ENCODE results near the gene C14orf119. TPM values are rescaled to one million over a fixed set of nuclear protein-coding genes. Genes with fewer than 3 reads are reported as not detected.
"Not testable (repeated sequence)": the region's sequence is repeated elsewhere in the genome, so short reads cannot be mapped to it uniquely, and the experiment has no call there.

The C14orf119 gene
- total and polyA plus RNA-seq, 5 experiments from 2014 or later = 39.4 to 122 (median 62.7) TPM

DNA sequence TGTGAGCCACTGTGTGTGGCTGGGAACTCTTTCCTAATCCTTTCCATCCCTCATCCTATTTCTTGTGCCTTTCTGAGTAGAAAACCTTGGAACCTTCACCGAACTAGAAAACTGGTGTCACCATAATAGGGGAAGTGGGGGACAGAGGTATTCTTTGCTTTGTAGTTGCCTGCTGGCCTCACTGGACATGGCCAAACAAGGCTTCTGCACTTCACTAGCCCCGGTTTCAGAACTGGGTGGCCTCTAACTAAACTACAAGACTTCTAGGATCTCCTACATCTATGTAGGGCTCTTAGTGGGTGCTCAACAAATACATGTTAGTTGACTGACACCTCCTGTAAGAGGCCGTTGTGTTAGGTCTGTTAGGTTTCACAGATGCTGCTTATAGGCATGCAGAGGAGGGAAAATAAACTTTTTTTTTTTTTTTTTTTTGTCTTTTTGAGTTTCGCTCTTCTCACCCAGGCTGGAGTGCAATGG is 10.1 kb downstream of the C14orf119 start:
- H3K36me3 Mint-ChIP-seq = no peaks in the 10 kb centered on the region
- POLR2A ChIA-PET = interaction anchor here (0.7 kb wide), 2 partner anchors 10 to 28 kb away, joined by 3 read pairs; partner anchors contain the start of genes ACIN1 and C14orf119

DNA sequence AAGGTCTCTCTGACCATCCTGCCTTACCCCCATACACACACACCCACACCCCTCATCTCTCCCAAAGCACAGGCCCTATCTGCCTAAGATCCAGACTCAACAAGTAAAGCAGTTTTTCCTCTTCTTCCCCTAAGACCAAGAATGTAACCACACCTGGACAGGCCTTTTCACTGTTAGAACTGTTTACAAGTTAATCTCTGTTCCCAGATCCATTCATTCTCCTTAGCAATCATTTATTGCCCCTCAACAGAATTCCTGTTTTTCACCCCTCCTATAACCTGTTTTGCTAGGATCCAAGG is 11.4 kb downstream of the C14orf119 start:
- H3K36me3 Mint-ChIP-seq = no peaks in the 10 kb centered on the region
- H3K4me3 Mint-ChIP-seq = no peak overlapping the region
- no peaks in the 10 kb centered on the region for H3K9me3 Mint-ChIP-seq
- no peaks in the 10 kb centered on the region for H3K27me3 Mint-ChIP-seq
- ATAC-seq = no peak
- no peak for DNase-seq
- POLR2A ChIA-PET = no interaction called here
- H3K27ac Mint-ChIP-seq = peak overlapping the region in 1 of 10 donors; percentile 20
- peaks cover 0 to 2% (median 0%) of the 10 kb centered on the region in 4 donors for H3K4me1 Mint-ChIP-seq

More for the DNA sequence above, 10.1 kb downstream of the C14orf119 start:
- Mint-ChIP-seq H3K9me3 (no peaks in the 10 kb centered on the region), H3K27ac (no peak overlapping the region), H3K27me3 (no peaks in the 10 kb centered on the region), H3K4me1 (peaks cover under 1 to 5% (median 3%) of the 10 kb centered on the region in 4 donors), H3K4me3 (no peak overlapping the region)
- ATAC-seq = no peak
- no peak for DNase-seq

DNA sequence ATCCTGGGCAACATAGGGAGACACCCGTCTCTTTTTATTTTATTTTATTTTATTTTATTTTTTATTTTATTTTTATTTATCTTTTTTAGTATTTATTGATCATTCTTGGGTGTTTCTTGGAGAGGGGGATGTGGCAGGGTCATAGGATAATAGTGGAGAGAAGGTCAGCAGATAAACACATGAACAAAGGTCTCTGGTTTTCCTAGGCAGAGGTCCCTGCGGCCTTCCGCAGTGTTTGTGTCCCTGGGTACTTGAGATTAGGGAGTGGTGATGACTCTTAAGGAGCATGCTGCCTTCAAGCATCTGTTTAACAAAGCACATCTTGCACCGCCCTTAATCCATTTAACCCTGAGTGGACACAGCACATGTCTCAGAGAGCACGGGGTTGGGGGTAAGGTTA is 12.3 kb downstream of the C14orf119 start:
- POLR2A ChIA-PET, H3K4me1 Mint-ChIP-seq, H3K27me3 Mint-ChIP-seq, H3K4me3 Mint-ChIP-seq, H3K36me3 Mint-ChIP-seq, H3K27ac Mint-ChIP-seq, DNase-seq, ATAC-seq, H3K9me3 Mint-ChIP-seq: not testable (repeated sequence)

DNA sequence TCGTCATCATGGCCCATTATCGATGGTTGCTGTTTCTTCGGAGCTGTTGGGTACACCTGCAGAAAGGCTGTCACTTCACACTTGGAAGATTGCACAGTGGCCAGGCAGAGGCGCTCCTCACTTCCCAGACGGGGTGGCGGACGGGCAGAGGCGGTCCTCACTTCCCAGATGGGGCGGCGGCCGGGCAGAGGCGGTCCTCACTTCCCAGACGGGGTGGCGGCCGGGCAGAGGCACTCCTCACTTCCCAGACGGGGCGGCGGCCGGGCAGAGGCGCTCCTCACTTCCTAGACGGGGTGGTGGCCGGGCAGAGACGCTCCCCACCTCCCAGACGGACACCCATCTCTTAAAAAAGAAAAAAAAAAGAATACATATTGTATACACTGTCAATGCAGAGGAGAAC is 12.9 kb downstream of the C14orf119 start:
- not testable (repeated sequence) for H3K27me3 Mint-ChIP-seq, H3K9me3 Mint-ChIP-seq, H3K4me1 Mint-ChIP-seq, H3K27ac Mint-ChIP-seq, H3K4me3 Mint-ChIP-seq, DNase-seq, H3K36me3 Mint-ChIP-seq, ATAC-seq
- POLR2A ChIA-PET = interaction anchor here (0.6 kb wide), 1 partner anchor 43 kb away, joined by 4 read pairs; no protein-coding TSS in a partner anchor

DNA sequence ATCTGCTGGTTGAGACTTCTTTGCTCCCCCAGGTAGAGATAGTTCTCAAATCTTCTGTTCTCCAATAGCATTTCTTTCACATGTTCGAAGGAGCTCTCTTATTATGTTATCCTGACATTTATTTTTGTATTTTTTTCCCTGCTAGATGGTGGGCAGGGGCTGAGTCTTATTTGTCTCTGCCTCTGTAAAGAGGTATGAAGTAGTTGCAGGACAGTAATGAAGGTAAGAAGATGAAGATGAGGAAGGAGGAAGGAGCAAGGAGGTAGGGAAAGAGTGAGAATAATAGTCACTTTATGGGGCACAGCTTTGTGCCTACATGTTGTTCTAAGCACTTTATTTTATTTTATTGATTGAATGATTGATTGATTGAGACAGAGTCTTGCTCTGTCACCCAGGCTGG is 14.5 kb downstream of the C14orf119 start:
- Mint-ChIP-seq H3K36me3 (no peaks in the 10 kb centered on the region), H3K4me3 (no peak overlapping the region), H3K4me1 (peaks cover 2 to 10% (median 5%) of the 10 kb centered on the region in 4 donors), H3K9me3 (no peaks in the 10 kb centered on the region), H3K27ac (no peak overlapping the region), H3K27me3 (peaks cover 0 to 3% (median 0%) of the 10 kb centered on the region in 5 donors)
- no peak for DNase-seq
- ATAC-seq = no peak
- POLR2A ChIA-PET = interaction anchor here (1.0 kb wide), 1 partner anchor 14 kb away, joined by 3 read pairs; the partner anchor contains the start of genes ACIN1 and C14orf119

DNA sequence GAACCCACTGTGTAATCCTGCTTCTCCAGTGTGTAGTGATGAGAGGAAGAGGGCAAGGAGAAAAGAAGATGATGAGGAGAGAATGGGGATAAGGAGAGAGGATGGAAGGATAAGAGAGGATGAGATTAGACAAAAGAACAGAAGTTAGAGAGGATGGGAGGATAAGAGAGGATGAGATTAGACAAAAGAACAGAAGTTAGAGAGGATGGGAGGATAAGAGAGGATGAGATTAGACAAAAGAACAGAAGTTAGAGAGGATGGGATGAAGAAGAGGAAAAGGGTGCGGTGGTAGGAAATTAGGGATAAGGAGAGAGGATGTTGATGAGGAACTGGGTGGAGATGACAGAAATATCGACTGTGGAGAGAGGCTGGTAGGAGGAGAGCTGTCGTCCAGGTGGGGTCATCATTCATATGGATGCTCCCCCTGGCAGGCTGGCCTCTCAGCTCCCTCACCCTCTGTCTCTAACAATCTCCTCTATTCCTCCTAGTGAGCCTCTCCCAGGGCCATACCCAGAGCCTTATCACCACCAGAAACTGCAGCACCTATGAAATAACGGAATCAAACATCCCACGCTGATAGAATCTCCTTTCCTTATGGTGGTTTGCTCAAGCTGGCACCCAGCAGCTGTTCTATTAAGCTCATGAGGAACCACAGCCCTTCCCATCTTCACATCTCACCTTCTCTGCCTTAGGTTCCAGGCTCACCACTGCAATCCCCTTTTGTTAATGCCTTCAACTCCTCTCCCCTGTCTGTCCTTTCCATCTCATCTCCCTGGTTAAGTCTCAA is 15.5 kb downstream of the C14orf119 start:
- Mint-ChIP-seq H3K27ac (no peak overlapping the region), H3K4me3 (no peak overlapping the region), H3K4me1 (peaks cover 2 to 15% (median 7%) of the 10 kb centered on the region in 4 donors), H3K27me3 (peaks cover 0 to 3% (median 0%) of the 10 kb centered on the region in 5 donors), H3K36me3 (no peaks in the 10 kb centered on the region), H3K9me3 (no peaks in the 10 kb centered on the region)
- ATAC-seq (no peak), DNase-seq (no peak)
- POLR2A ChIA-PET = interaction anchor here (1.0 to 1.5 kb wide), 2 partner anchors 9 to 15 kb away, joined by 3 to 4 read pairs; partner anchors contain the start of genes ACIN1 and C14orf119

DNA sequence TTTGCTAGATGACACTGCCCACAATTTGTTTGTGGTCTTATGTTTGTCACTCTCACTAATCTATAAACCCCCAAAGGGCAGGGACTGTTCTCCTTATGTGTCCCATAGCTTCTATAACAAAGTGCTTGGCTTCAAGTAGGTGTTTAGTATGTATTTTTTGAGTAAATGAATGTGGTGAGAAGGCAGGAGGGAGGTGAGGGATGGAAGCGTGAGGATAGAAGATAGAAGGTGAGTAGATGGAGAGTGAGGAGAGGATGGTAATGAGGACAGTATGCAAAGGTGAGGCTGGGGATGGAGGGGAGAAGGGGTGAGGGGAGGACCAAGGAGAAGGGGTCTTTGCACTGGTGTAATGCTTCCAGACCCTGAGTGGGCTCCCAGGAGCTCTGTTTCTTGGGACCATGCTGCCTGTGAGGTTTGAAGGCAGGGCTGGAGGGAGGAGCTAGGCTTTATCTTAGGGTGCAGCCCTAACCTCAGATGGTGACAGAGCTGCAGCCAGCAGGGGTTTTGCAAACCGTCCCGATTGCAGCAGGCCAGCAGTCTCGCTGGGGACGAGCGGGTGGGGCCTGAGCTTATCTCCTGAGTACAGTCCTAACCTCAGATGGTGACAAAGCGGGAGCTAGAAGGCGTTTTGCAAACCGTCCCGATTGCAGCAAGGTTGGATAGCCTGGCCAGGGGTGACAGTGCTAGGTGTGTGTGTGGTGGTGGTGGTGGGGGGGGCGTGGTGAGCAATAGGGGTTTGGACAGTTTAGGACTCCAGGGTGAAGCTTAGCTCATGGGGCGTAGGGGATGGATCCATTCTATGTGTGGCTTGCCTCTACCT is 17.3 kb downstream of the C14orf119 start:
- POLR2A ChIA-PET = interaction anchor here (0.5 to 0.6 kb wide), 2 partner anchors 70 to 522 kb away, joined by 3 to 6 read pairs; no protein-coding TSS in a partner anchor
- peaks cover 0 to 3% (median 0%) of the 10 kb centered on the region in 5 donors for H3K27me3 Mint-ChIP-seq
- DNase-seq (no peak), ATAC-seq (no peak)
- peaks cover 2 to 32% (median 17%) of the 10 kb centered on the region in 4 donors for H3K4me1 Mint-ChIP-seq
- no peaks in the 10 kb centered on the region for H3K9me3 Mint-ChIP-seq
- no peak overlapping the region for H3K4me3 Mint-ChIP-seq
- H3K36me3 Mint-ChIP-seq = no peaks in the 10 kb centered on the region
- H3K27ac Mint-ChIP-seq = peak overlapping the region in 2 of 10 donors; percentile 3 to 14

DNA sequence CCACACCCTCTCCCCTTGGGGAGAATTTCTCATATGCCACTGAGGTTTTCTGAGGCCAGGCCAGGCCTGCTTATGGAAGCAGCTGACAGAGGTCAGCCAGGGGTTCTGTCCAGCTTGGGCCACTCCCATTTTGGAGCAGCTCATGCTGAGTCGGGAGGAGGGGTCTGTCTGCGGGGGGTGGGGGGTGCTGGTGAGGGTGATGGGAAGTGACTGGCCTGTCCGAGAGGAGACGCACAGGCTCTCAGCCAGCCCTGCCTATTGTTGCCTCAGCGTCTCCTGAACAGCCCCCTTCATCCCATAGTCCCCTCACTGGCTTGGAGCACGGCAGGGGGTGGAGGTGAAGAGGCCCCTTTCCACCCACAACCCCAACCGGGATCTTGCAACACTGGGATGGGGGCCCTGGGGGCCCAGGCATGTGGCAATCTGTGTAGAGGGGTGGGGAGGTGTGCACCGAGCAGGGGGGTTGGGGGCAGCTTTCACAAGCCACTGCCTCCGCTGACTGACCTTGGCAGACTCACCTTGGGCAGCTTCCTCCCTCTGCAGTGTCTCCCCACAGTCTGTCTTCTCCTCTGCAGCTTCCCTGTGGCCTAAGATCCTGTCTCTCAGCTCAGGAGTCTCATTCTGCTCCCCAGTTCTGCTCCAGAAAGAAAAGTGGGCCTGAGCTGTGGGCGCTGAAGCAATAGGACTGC is 18.3 kb downstream of the C14orf119 start:
- H3K27me3 Mint-ChIP-seq = peaks cover 0 to 3% (median 0%) of the 10 kb centered on the region in 5 donors
- POLR2A ChIA-PET = interaction anchor here (8.7 kb wide), 1 partner anchor 18 kb away, joined by 123 read pairs; the partner anchor contains the start of genes ACIN1 and C14orf119
- H3K9me3 Mint-ChIP-seq = no peaks in the 10 kb centered on the region
- ATAC-seq (no peak), DNase-seq (no peak)
- H3K36me3 Mint-ChIP-seq = no peaks in the 10 kb centered on the region
- H3K27ac Mint-ChIP-seq = peak overlapping the region in 2 of 10 donors; percentile 61 to 77
- no peak overlapping the region for H3K4me3 Mint-ChIP-seq
- H3K4me1 Mint-ChIP-seq = peaks cover 5 to 42% (median 27%) of the 10 kb centered on the region in 4 donors

DNA sequence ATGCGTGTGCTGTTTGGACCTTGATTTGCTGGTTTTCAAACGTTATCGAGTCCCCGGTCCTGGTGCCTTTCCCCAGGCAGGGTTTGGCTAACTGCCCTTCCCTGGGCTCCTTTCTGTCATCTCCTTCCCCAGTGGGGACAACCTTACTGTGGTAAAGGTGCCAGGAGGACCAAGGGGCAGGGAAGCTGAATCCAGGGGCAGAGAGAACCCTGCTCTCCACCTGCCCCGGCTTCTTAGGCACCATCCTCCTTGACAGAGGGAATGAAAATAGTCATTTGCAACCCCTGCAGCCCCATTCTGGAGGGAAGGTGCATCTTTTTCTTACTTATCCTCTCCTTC is 18.8 kb downstream of the C14orf119 start:
- Mint-ChIP-seq H3K4me1 (peaks cover 7 to 46% (median 31%) of the 10 kb centered on the region in 4 donors), H3K4me3 (no peak overlapping the region), H3K36me3 (no peaks in the 10 kb centered on the region), H3K27ac (peak overlapping the region in 8 of 10 donors; percentile 6 to 95 (median 73)), H3K9me3 (no peaks in the 10 kb centered on the region), H3K27me3 (peaks cover 0 to 3% (median 0%) of the 10 kb centered on the region in 5 donors)
- no peak for DNase-seq
- POLR2A ChIA-PET = interaction anchor here (8.7 kb wide), 1 partner anchor 19 kb away, joined by 123 read pairs; the partner anchor contains the start of genes ACIN1 and C14orf119
- ATAC-seq = no peak

DNA sequence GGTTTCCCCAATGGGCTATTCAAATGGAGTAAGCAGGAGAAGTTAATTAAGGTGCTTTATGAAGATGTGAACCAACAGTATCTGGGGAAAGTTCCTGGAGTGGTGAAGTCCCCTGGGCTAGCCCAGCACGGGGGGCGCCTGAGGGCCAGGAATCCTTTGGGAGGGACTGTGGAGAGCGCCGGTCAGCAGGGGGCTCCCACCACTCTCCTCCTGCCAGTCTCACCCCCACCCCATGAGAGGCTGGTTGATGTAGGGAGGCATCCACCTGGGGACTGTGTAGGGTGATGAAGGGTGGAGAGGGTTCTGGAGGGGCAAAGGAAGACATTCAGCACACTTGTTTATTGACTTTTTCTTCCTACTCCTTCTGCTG is 19.3 kb downstream of the C14orf119 start:
- DNase-seq = no peak
- no peaks in the 10 kb centered on the region for H3K9me3 Mint-ChIP-seq
- no peaks in the 10 kb centered on the region for H3K36me3 Mint-ChIP-seq
- H3K4me1 Mint-ChIP-seq = peaks cover 12 to 51% (median 37%) of the 10 kb centered on the region in 4 donors
- POLR2A ChIA-PET = interaction anchor here (8.7 kb wide), 1 partner anchor 19 kb away, joined by 123 read pairs; the partner anchor contains the start of genes ACIN1 and C14orf119
- no peak for ATAC-seq
- H3K27ac Mint-ChIP-seq = peak overlapping the region in 9 of 10 donors; percentile 6 to 95 (median 71)
- peaks cover 0 to 3% (median 0%) of the 10 kb centered on the region in 5 donors for H3K27me3 Mint-ChIP-seq
- H3K4me3 Mint-ChIP-seq = no peak overlapping the region

DNA sequence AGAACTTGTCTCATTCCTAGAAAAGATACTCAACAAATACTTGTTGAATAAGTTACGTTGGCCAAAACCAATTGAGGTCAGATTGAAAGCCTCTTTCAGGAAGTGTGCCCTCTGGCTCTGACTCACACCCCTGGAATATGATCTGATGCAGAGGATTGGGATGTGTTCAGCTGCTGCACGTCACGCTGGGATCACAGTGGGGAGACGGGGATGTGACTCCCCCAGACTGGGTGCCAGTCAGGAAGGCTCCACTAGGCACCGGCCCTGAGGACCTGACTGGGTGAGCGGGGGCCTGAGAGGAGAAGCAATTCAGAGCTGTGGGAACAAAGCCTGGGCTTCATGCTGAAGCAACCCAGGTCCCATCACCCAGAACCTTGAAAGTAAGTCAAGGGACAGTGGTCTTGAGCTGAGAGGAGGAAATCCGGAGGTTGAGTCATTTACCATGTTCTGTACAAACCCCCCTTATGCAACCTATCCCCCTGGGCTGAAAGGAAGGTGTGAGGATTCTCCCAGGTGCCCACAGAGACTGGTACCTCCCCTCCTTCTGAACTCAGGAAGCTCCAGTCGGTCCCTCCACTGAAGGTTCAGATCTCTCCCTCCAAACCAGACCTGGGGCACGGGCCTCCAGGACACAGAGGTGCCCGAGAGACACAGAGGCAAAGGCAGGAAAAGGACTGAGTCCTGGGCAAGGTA is 19.9 kb downstream of the C14orf119 start:
- POLR2A ChIA-PET = interaction anchor here (8.7 kb wide), 1 partner anchor 20 kb away, joined by 123 read pairs; the partner anchor contains the start of genes ACIN1 and C14orf119

More for the DNA sequence above, 19.9 kb downstream of the C14orf119 start:
- no peaks in the 10 kb centered on the region for H3K9me3 Mint-ChIP-seq
- H3K27ac Mint-ChIP-seq = peak overlapping the region in 9 of 10 donors; percentile 31 to 99 (median 87)
- H3K27me3 Mint-ChIP-seq = peaks cover 0 to 3% (median 0%) of the 10 kb centered on the region in 5 donors
- H3K36me3 Mint-ChIP-seq = no peaks in the 10 kb centered on the region
- H3K4me1 Mint-ChIP-seq = peaks cover 16 to 57% (median 42%) of the 10 kb centered on the region in 4 donors
- ATAC-seq (no peak), DNase-seq (no peak)
- H3K4me3 Mint-ChIP-seq = no peak overlapping the region

All from naive thymus-derived CD8-positive, alpha-beta T cell (primary cell).